ENCODE measurements around the gene CLSTN2. TPM values are rescaled to one million over a fixed set of nuclear protein-coding genes. Genes with fewer than 3 reads are reported as not detected.

The CLSTN2 gene
- total RNA-seq, 1 experiment from 2014 or later = 0.68 TPM

DNA sequence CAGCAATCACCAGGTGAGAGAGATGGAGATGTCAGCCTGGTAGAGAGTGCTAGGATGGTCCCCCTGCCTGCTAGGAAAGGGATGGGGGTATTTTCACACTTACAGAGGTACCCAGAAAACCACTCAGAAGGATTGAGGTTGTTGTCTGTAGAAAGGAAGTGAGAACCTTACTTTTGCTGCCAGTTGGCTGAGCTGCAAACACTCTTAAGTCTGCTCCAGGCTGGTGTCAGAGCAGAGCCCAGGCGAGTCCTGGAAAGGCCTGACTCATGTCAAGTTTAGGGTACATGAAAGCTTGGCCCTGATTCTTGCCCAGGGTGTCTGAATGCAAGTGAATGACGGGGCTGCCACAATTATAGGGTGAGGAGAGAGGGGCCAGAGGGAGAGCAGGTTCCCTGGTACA lies 528.4 kb downstream of the CLSTN2 start:
- H4K8ac ChIP-seq (replicated peaks; ENCODE audit: insufficient read length, low read depth, low read length) = no peak overlapping the region
- H3K18ac ChIP-seq (ENCODE audit: insufficient read length, low read depth, low read length) = no peak overlapping the region
- H3K79me1 ChIP-seq (ENCODE audit: insufficient read depth, low read depth, low read length, poor library complexity, severe bottlenecking) = no peaks in the 10 kb centered on the region
- no peaks in the 10 kb centered on the region for H3K9me3 ChIP-seq (ENCODE audit: control insufficient read depth, low read depth, low read length)
- no peak overlapping the region for H4K91ac ChIP-seq (ENCODE audit: insufficient read length, low read depth, low read length)
- H3K27me3 ChIP-seq (ENCODE audit: insufficient read depth, low read length) = no peaks in the 10 kb centered on the region
- no peaks in the 10 kb centered on the region for H3K23me2 ChIP-seq (ENCODE audit: insufficient read length, low read depth, low read length, poor library complexity, severe bottlenecking)
- Mint-ChIP-seq H3K36me3 (ENCODE audit: insufficient read depth in 1 of 3, low read depth in 3 of 3) (no peaks in the 10 kb centered on the region), H3K4me1 (peaks cover 3 to 9% of the 10 kb centered on the region in 2 experiments; a peak in 2 of 4 replicates), H3K27me3 (ENCODE audit: low read depth) (peaks cover 28% of the 10 kb centered on the region), H3K27ac (no peak overlapping the region), H3K9me3 (no peaks in the 10 kb centered on the region), H3K4me3 (no peak overlapping the region)
- no CpG with 5 or more reads among the region's 2 CpGs for WGBS (ENCODE audit: extremely low coverage, insufficient read length, low lambda C conversion rate)
- H2BK15ac ChIP-seq (ENCODE audit: low read depth, low read length) = no peak overlapping the region
- H3K14ac ChIP-seq (ENCODE audit: insufficient read depth, low read length) = no peak overlapping the region
- H3K23ac ChIP-seq (ENCODE audit: insufficient read length, low read depth, low read length) = no peak overlapping the region
- H3K56ac ChIP-seq (ENCODE audit: insufficient read length, low read depth, low read length) = no peak overlapping the region
- H4K20me1 ChIP-seq (ENCODE audit: control insufficient read depth, insufficient read depth, insufficient read length) = no peaks in the 10 kb centered on the region
- H3K27ac ChIP-seq (ENCODE audit: insufficient read length, low read depth, low read length) = no peak overlapping the region
- no peak overlapping the region for H3K9ac ChIP-seq (ENCODE audit: extremely low read depth, insufficient read length, low read length)
- no peak overlapping the region for H3K4ac ChIP-seq (ENCODE audit: low read depth, low read length)
- H2BK12ac ChIP-seq (ENCODE audit: insufficient read length, low read depth, low read length) = no peak overlapping the region
- no peak overlapping the region for H2BK5ac ChIP-seq (ENCODE audit: insufficient read length, low read length)
- DNase-seq = no peak
- no peak overlapping the region for H2AK5ac ChIP-seq (ENCODE audit: insufficient read length, low read length)
- TF ChIP-seq, protein P1, sequence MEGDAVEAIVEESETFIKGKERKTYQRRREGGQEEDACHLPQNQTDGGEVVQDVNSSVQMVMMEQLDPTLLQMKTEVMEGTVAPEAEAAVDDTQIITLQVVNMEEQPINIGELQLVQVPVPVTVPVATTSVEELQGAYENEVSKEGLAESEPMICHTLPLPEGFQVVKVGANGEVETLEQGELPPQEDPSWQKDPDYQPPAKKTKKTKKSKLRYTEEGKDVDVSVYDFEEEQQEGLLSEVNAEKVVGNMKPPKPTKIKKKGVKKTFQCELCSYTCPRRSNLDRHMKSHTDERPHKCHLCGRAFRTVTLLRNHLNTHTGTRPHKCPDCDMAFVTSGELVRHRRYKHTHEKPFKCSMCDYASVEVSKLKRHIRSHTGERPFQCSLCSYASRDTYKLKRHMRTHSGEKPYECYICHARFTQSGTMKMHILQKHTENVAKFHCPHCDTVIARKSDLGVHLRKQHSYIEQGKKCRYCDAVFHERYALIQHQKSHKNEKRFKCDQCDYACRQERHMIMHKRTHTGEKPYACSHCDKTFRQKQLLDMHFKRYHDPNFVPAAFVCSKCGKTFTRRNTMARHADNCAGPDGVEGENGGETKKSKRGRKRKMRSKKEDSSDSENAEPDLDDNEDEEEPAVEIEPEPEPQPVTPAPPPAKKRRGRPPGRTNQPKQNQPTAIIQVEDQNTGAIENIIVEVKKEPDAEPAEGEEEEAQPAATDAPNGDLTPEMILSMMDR (conservative IDR thresholded peaks at IDR 0.05) = no peak
- H2BK20ac ChIP-seq (ENCODE audit: low read depth, low read length, poor library complexity, severe bottlenecking) = no peak overlapping the region
- H2BK120ac ChIP-seq (ENCODE audit: low read depth, low read length, poor library complexity, severe bottlenecking) = no peak overlapping the region
- H3K4me1 ChIP-seq (ENCODE audit: insufficient read depth, low read length) = no peaks in the 10 kb centered on the region
- H4K5ac ChIP-seq (ENCODE audit: insufficient read length, low read depth, low read length) = no peak overlapping the region
- no peak overlapping the region for H2AFZ ChIP-seq (ENCODE audit: low read length)
- no peaks in the 10 kb centered on the region for H3K79me2 ChIP-seq (ENCODE audit: insufficient read depth, low read length)
- H3K4me2 ChIP-seq (ENCODE audit: insufficient read depth, insufficient read length, low read length) = no peak overlapping the region
- no peak overlapping the region for H3T11ph ChIP-seq (ENCODE audit: low read length)

All from H9 (cell line).